Endothelial cell of umbilical vein (primary cell): Measurements from ENCODE around the gene TGFBI. TPM values are rescaled to one million over a fixed set of nuclear protein-coding genes. Genes with fewer than 3 reads are reported as not detected.
A peak's percentile ranks its signal among the peaks of the same experiment; 100 is the strongest.

Source experiments
- BruUV-seq: library from RNA; stranded (reverse); fragments of 400-500 nt; replicated peaks from 2 replicates; lab custom pipeline; 2021; lab: Mats Ljungman, UMichigan
- CTCF ChIA-PET: fragments of 300-600, 350-600 bp; sonication (Branson Sonifier 250); formaldehyde crosslinking; loops from one replicate; lab custom pipeline; 2021; ENCODE audit warnings: antibody characterized with exemption, inconsistent platforms; lab: Charles Lee
- POLR2A ChIA-PET: fragments of 300-600, 350-600 bp; sonication (Branson Sonifier 250); formaldehyde crosslinking; loops from one replicate; lab custom pipeline; 2021; ENCODE audit warnings: antibody characterized with exemption, inconsistent platforms; lab: Charles Lee
- DNase-seq: peaks from one replicate; pipeline ENCODE4 v3.0.0-alpha.2; 2011; ENCODE audit warnings: low read depth, low spot score
- FAIRE-seq: peaks from 2 replicates; lab custom pipeline; 2011; peaks lifted over from hg19 to GRCh38; lab: Jason Lieb, UNC
- H2AFZ ChIP-seq: 2 replicates; pipeline ENCODE4 v1.6.0; 2012; ENCODE audit warnings: low read depth, low read length, control low read depth, inconsistent platforms
- H3K27ac ChIP-seq: 2 replicates; pipeline ENCODE4 v1.5.1; 2011; ENCODE audit warnings: low read depth, mild to moderate bottlenecking, control low read depth, low read length, moderate library complexity; ENCODE audit not compliant: insufficient read depth
- H3K27me3 ChIP-seq, 2 experiments: 2 replicates each; pipeline versions ENCODE4 v1.6.0 to v1.6.1; 2011; ENCODE audit warnings: low read length in 2 of 2, mixed read lengths in 1 of 2; ENCODE audit not compliant: control insufficient read depth in 2 of 2, insufficient read depth in 2 of 2
- H3K36me3 ChIP-seq, 2 experiments: 2 replicates in 1 of 2; 3 replicates in 1 of 2; pipeline ENCODE4 v1.5.1; 2011; ENCODE audit warnings: low read length in 2 of 2, mild to moderate bottlenecking in 1 of 2, moderate library complexity in 1 of 2; ENCODE audit not compliant: control insufficient read depth in 2 of 2, insufficient read depth in 2 of 2; ENCODE audit errors: extremely low read depth in 1 of 2
- H3K4me1 ChIP-seq: 3 replicates; pipeline ENCODE4 v1.5.1; 2011; ENCODE audit warnings: mild to moderate bottlenecking, low read length; ENCODE audit not compliant: control insufficient read depth, insufficient read depth; ENCODE audit errors: extremely low read depth
- H3K4me2 ChIP-seq: 2 replicates; pipeline ENCODE4 v1.6.1; 2011; ENCODE audit warnings: low read length, control low read depth, mixed read lengths; ENCODE audit not compliant: insufficient read depth
- H3K4me3 ChIP-seq, 3 experiments: fragments of 200-600 bp in 1 of 3; sonication (generic), shearing (Covaris generic) in 1 of 3; replicated peaks in 1 of 3; 2 replicates each; pipeline ENCODE4 v1.5.1; 2011 to 2016; ENCODE audit warnings: control low read depth in 3 of 3, low read length in 3 of 3, mild to moderate bottlenecking in 2 of 3, inconsistent platforms in 1 of 3, low read depth in 1 of 3, moderate library complexity in 1 of 3; ENCODE audit not compliant: insufficient read depth in 1 of 3
- H3K79me2 ChIP-seq: 2 replicates; pipeline ENCODE4 v1.6.0; 2012; ENCODE audit warnings: low read length, inconsistent platforms; ENCODE audit not compliant: control insufficient read depth, insufficient read depth
- H3K9ac ChIP-seq: replicated peaks from 2 replicates; pipeline ENCODE3; 2011; ENCODE audit warnings: low read length, control low read depth; ENCODE audit not compliant: insufficient read depth; ENCODE audit errors: extremely low read depth
- H3K9me1 ChIP-seq: replicated peaks from 3 replicates; pipeline ENCODE4 v1.6.0; 2011; ENCODE audit warnings: mild to moderate bottlenecking, low read length; ENCODE audit not compliant: control insufficient read depth, insufficient read depth; ENCODE audit errors: extremely low read depth
- H3K9me3 ChIP-seq: replicated peaks from 2 replicates; pipeline ENCODE4 v1.5.1; 2012; ENCODE audit warnings: low read length, inconsistent platforms; ENCODE audit not compliant: control insufficient read depth, insufficient read depth
- H4K20me1 ChIP-seq: replicated peaks from 2 replicates; pipeline ENCODE3; 2011; ENCODE audit warnings: mild to moderate bottlenecking, low read length; ENCODE audit not compliant: control insufficient read depth, insufficient read depth; ENCODE audit errors: extremely low read depth
- EZH2 ChIP-seq: IDR thresholded peaks from 2 replicates; pipeline ENCODE4 v1.6.1; 2012; ENCODE audit warnings: borderline replicate concordance, low read depth, mild to moderate bottlenecking, moderate library complexity, low read length, inconsistent platforms; ENCODE audit not compliant: severe bottlenecking
- FOS ChIP-seq: IDR thresholded peaks from 2 replicates; pipeline ENCODE4 v1.6.1; 2011; ENCODE audit warnings: mild to moderate bottlenecking, low read length, moderate library complexity, borderline replicate concordance; ENCODE audit not compliant: insufficient read depth
- GATA2 ChIP-seq: IDR thresholded peaks from 2 replicates; pipeline ENCODE4 v1.7.0; 2011; ENCODE audit warnings: low read depth, mild to moderate bottlenecking, moderate library complexity, mixed read lengths, low read length; ENCODE audit not compliant: insufficient read length, insufficient read depth
- JUN ChIP-seq: IDR thresholded peaks from 2 replicates; pipeline ENCODE4 v1.6.1; 2011; ENCODE audit warnings: borderline replicate concordance, low read depth; ENCODE audit not compliant: insufficient read length, insufficient read depth
- MYC ChIP-seq: IDR thresholded peaks from one replicate; pipeline ENCODE4 v1.6.1; 2011; ENCODE audit warnings: mild to moderate bottlenecking, low read depth, low read length
- POLR2A ChIP-seq: IDR thresholded peaks from 2 replicates; pipeline ENCODE4 v1.6.1; 2012; ENCODE audit warnings: low read depth, mild to moderate bottlenecking, control low read depth, low read length
- POLR2AphosphoS5 ChIP-seq: IDR thresholded peaks from 2 replicates; pipeline ENCODE4 v1.6.1; 2012; ENCODE audit warnings: low read depth, mild to moderate bottlenecking, control low read depth, low read length, moderate library complexity; ENCODE audit not compliant: insufficient read depth
- dilution Hi-C: fragments of 300-500 bp; cut with MboI; formaldehyde crosslinking; loops from one replicate; pipeline ENCODE4 v1.15.0; 2019; ENCODE audit warnings: low sequenced_read_pairs; ENCODE audit not compliant: extremely low pct_ligation_motif_present
- intact Hi-C: fragments of 100-400 bp; cut with micrococcal nuclease; formaldehyde crosslinking; loops from one replicate; pipeline ENCODE4 v1.10.0; 2022
- polyA plus RNA-seq, 4 experiments: library from polyadenylated mRNA; depleted of rRNA in 3 of 4; stranded (reverse) in 3 of 4; unstranded in 1 of 4; fragments of >200 nt; gene quantifications; 2 replicates each; pipeline versions ENCODE4 v1.2.1 to v1.2.3, GENCODE V29; 2011 to 2012; ENCODE audit warnings: missing spikeins in 1 of 4
- total RNA-seq: library from RNA; stranded (reverse); gene quantifications from 2 replicates; pipeline ENCODE4 v1.2.3, GENCODE V29; 2021
- TF ChIP-seq, protein P1 (sequence below), 2 donors: IDR thresholded peaks; 1 replicate in 1 of 2; 2 replicates in 1 of 2; pipeline ENCODE4 v1.5.1; 2011; ENCODE audit warnings: low read length in 2 of 2, mild to moderate bottlenecking in 2 of 2, moderate library complexity in 2 of 2, control low read depth in 1 of 2, inconsistent platforms in 1 of 2, low read depth in 1 of 2; ENCODE audit not compliant: insufficient read depth in 1 of 2; ENCODE audit errors: extremely low read depth in 1 of 2
- TF ChIP-seq, protein P2 (sequence below): IDR thresholded peaks from 2 replicates; pipeline ENCODE4 v1.6.1; 2011; ENCODE audit not compliant: insufficient read depth, insufficient read length

TGFBI gene
- total and polyA plus RNA-seq, 2 donors (not counting 3 experiments of a cell fraction or from before 2014, with no cell fraction given): 6.5 to 18.9 TPM

DNA sequence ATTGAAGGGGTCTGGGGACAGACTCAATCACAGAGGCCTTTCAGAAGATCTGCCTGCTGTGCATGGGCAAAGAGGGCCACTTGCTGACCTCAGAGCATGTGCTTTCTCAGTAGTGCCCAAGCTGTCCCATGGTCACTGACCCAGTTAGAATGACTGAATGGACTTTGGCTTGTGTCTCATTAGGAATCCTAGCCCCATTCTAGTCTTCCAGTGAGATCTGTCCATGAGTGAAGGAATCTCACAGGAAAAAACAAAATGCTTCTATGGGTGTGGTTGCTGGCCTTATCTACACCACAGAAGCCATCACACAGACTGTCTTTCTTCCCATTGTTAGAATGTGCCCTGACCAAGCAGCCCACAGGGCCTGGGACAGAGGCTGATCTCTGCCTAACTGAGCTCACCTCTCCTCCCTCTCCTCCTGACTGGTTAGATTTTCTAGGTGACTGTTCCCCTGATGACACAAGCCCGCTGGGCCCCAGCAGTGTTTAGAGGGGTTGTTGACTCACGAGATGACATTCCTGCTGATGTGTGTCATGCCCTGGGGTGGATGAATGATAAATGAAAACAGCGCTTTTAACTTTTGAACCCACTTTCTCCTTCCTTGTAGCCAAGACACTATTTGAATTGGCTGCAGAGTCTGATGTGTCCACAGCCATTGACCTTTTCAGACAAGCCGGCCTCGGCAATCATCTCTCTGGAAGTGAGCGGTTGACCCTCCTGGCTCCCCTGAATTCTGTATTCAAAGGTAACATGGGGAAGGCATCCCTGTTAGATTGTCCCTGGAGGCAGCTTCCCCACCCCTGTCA is 24.8 kb downstream of the TGFBI start:
- H4K20me1 ChIP-seq: no peaks in the 10 kb centered on the region
- FAIRE-seq (peak; percentile 95), DNase-seq (peak; percentile 77)
- H3K4me1 ChIP-seq: peaks cover 36% of the 10 kb centered on the region
- no peaks in the 10 kb centered on the region for H3K9me3 ChIP-seq
- dilution Hi-C loops (no loop called here), intact Hi-C loops (loop anchor here (1.0 kb wide), 2 partner anchors 10 to 76 kb away; no protein-coding TSS in a partner anchor)
- H3K36me3 ChIP-seq: no peaks in the 10 kb centered on the region
- no peaks in the 10 kb centered on the region for H3K9me1 ChIP-seq
- no peak overlapping the region for H2AFZ ChIP-seq
- H3K4me2 ChIP-seq: no peak overlapping the region
- peak overlapping the region; percentile 30 for H3K9ac ChIP-seq
- no peak overlapping the region for H3K4me3 ChIP-seq
- CTCF ChIA-PET: interaction anchor here (0.9 to 3.0 kb wide), 11 partner anchors 9 to 108 kb away, joined by 3 to 11 read pairs (median 4); no protein-coding TSS in a partner anchor
- no peaks in the 10 kb centered on the region for H3K79me2 ChIP-seq
- TSS peak; percentile 94 for BruUV-seq
- peak; percentile 90 for TF ChIP-seq POLR2AphosphoS5
- TF ChIP-seq, protein P1, sequence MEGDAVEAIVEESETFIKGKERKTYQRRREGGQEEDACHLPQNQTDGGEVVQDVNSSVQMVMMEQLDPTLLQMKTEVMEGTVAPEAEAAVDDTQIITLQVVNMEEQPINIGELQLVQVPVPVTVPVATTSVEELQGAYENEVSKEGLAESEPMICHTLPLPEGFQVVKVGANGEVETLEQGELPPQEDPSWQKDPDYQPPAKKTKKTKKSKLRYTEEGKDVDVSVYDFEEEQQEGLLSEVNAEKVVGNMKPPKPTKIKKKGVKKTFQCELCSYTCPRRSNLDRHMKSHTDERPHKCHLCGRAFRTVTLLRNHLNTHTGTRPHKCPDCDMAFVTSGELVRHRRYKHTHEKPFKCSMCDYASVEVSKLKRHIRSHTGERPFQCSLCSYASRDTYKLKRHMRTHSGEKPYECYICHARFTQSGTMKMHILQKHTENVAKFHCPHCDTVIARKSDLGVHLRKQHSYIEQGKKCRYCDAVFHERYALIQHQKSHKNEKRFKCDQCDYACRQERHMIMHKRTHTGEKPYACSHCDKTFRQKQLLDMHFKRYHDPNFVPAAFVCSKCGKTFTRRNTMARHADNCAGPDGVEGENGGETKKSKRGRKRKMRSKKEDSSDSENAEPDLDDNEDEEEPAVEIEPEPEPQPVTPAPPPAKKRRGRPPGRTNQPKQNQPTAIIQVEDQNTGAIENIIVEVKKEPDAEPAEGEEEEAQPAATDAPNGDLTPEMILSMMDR (IDR thresholded peaks at IDR 0.05; ENCODE audit: extremely low read depth in 1 of 2, insufficient read depth in 1 of 2, low read depth in 1 of 2, low read length in 2 of 2): no peak
- peak; percentile 28 for TF ChIP-seq POLR2A
- TF ChIP-seq EZH2: no peak
- TF ChIP-seq, protein P2, sequence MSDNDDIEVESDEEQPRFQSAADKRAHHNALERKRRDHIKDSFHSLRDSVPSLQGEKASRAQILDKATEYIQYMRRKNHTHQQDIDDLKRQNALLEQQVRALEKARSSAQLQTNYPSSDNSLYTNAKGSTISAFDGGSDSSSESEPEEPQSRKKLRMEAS: no peak
- peak; percentile 98 for TF ChIP-seq FOS
- TF ChIP-seq MYC: no peak
- peak; percentile 76 for TF ChIP-seq JUN
- peak; percentile 75 for TF ChIP-seq GATA2
- POLR2A ChIA-PET: no interaction called here
- H3K27ac ChIP-seq: peak overlapping the region; percentile 84
- no peaks in the 10 kb centered on the region for H3K27me3 ChIP-seq
